Stimulated activated CD4-positive, alpha-beta T cell treated with anti-CD3 and anti-CD28 coated beads, Interleukin-12 subunit alpha, Interleukin-12 subunit beta, amount 100 ng/mL, for 48 hours (primary cell): ENCODE data around the gene CFAP74.

ENCODE experiments used
- DNase-seq, 3 donors: peaks; one replicate each; pipeline ENCODE4 v3.0.0-alpha.2; 2020; ENCODE audit warnings: low read depth in 2 of 3, low spot score in 1 of 3

The CFAP74 gene

DNA sequence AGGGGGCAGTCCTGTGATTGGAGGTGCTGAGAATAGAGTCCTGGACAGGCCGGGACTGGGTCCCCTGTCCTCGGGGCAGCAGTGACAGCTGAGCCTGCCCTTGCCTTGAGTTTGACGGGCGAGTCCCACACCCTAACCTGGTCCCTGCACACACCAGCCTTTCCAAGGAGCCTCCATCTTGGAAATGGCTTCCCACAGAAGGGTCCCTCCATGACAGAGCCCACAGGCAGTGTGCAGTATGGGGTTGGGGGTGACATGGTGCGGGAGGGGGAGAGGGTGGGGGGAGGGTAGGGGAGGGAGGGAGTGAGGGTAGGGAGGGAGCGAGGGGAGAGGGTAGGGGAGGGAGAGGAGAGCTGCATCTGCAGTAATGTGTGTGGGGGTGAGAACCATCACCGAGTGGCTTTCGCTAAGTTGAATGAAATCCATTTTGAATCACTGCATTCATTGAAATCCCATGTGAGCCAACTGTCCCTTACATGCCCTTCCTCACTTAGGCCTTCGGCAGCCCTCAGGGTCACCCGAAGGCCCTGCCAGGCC lies 74.4 kb downstream of the CFAP74 start:
- no peak for DNase-seq

GRCh38 chr1:1928231-1929101 lies 75.1 kb downstream of the CFAP74 start:
- DNase-seq = no peak

- no peak for DNase-seq
Observed at GRCh38 chr1:1927751-1928150, 75.8 kb downstream of the CFAP74 start.

DNA sequence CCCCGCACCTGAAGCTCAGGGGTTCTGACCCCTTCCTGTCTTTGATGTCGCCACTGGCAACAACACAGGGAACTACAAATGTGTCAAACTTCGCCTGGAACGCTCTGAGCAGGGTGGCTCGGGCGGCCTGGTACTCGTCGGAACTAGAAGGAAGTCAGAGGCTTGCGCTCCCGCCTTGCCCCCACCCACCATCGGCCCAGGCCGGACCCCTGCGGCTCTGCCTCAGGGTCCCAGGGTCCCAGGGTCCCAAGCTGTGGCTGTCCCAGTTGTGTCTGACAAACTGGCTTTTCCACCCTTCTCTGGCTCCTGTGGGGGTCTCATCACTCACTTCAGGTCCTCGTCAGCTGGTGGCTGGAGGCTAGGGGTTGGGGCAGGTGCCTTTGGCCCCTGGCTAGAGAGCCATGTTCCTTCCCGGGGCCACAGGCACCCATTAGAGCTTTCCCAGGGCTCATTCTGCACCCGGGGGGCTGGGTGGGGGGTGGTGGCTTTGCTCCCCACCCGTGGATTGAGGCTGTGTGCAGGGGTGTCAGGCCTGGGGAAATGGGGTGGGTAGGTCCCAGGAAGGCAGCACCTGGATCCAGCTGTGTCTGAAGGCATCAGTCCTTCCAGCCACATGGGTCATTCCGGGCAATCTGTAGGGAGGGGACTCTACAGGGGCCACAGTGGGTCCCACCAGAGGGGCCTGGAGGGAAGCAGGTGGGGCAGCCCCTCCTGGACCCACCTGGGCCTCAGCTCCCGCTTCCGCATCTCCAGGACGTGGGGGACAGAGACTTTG lies 76.5 kb downstream of the CFAP74 start:
- no peak for DNase-seq

- DNase-seq = no peak
Observed at GRCh38 chr1:1926346-1926811, 77.2 kb downstream of the CFAP74 start.

DNA sequence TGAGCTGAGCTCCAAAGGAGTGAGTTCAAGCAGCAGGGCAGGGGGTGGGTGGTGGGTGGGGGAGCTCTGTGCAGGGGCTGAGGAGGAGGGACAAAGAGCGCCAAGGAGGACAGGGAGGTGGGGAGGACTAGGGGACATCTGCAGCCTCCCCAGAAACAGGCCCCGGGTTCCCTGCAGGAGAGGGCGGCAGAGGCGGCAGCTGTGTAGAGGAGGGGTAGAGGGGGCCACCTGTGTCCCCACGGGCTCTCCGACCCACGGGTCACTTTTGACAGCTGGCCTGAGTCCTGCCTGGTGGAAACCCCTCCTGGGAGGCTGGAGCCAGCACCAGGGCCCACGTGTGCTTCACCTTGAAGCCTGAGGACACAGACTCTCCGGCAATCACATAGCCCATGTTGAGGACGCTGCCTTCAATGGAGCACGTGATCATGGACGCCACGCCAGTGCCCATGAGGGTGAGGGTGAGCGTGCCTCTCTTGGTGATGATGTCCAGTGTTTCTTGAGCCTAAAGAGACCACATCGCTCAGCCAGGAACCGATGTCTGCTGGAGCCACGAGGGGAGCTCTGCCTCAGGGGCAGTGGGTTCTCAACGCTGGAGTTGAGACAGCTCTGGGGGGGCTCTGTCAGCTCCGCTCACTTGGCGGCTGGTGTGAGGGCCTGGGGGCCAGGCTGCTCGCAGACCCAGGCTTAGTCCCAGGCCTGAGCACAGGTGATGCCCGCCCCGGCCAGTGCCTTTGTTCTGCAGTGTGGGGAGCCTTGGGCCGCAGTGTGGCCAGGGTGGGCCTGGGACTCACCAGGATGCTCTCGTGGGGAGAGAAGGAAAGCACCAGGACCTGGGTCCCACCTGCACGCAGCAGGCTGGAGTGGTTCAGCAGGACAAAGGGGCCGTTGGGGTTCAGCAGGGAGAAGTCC lies 77.9 kb downstream of the CFAP74 start:
- no peak for DNase-seq

GRCh38 chr1:1924849-1925248 lies 78.7 kb downstream of the CFAP74 start:
- DNase-seq = no peak

- DNase-seq = no peak
Observed at GRCh38 chr1:1924386-1924785, 79.2 kb downstream of the CFAP74 start.

DNA sequence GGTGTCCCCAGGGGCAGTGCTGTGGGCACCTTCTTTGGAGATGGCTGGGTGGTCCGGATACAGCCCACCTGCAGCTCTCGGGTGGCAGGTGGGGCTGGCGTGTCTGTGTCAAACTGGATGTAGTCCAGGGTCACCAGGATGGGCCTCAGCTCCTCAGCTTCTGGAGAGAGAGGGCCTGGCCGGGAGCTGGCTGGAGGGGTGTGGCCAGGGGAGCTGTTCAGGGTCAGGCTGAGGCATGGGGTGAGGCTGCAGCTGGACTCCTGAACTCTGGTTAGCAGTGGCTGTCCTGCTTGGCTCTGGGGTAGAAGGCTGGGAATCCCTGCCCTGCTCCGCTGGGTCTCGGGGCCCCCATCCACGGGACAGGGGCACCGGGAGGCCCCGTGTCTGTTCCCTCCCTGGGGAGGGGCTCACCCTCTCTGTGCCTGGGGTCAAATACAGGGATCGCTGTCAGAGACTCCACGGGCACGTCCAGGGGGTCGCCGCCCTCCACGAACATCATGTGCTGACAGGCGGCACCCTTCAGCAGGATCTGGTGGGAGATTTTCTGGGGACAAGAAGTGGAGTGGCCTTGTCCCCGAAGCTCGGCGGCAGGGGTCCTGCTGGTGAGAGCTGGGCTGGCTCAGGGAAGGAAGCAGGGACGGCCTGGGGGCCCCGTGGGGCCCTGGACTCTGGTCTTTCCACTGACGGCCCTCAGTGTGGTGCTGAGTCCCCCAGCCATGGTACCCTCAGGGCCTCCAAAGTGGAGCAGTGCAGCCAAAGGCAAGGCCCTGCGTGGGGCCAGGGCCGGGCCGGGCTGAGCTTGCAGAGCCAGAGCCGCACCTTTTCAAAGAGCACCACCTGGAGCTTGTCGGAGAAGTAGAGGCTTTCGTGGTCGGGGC lies 80.4 kb downstream of the CFAP74 start:
- no peak for DNase-seq

GRCh38 chr1:1922702-1922955 lies 81.0 kb downstream of the CFAP74 start:
- DNase-seq = no peak

- no peak for DNase-seq
Observed at GRCh38 chr1:1921901-1922701, 81.5 kb downstream of the CFAP74 start.

DNA sequence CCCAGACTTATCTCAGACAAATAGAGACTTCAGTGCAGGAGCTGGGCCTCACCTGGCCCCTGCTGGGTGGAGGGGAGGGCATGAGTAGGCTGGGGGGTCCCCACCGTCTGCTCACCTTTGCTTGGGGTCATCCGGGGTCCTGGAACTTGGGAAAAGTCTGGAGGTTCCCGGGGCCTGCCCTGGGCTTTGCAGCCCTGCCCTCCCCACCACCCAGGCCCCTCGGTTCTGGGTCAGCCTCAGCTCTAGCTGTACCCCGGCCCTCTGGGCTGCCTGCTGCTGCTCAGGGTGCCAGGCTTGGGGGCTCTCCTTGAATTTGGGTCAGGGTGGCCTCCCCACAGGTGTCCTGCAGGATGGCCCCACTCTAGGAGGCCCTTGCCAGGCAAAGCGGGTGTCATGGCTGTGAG lies 82.1 kb downstream of the CFAP74 start:
- no peak for DNase-seq

DNA sequence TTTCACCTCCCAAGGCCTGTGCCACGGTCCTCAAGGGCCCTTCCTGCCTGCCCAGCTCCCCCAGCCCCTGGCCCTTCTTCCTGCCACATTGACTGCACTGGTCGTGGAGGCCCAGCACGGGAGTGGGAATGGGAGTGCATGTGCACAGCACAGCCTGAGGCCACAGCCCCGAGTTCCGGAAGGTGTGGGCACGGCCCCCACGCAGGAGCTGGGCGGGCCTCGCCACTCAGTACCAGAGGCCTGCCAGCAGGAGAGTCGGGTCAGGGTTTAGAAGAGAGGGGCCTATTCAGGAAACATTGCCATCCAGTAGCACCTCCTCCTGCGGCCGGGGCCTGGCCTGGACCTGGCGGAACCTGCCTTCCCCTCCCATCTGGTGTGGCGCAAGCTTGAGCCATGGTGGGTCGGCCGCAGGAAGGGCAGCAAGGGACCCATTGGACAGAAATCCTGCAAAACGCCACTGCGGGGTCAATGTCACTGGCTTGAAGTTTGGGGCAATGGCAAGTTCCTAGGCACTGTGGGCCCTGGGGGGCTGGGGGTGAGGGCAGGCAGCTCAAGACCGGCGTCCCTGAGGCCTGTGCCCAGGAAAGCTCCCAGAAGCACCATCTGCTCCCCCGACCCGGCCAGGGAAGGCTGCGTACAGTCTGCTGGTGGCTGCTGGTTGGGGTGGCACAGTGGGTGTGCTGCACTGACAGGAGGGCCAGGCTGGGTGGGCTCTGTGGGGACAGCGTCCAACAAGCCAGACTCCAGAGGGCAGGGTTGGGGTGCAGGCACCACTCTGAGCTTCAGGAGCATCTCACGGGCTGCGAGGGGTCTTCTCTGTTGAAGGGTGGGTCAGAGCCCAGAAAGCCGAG lies 82.8 kb downstream of the CFAP74 start:
- DNase-seq = no peak

DNA sequence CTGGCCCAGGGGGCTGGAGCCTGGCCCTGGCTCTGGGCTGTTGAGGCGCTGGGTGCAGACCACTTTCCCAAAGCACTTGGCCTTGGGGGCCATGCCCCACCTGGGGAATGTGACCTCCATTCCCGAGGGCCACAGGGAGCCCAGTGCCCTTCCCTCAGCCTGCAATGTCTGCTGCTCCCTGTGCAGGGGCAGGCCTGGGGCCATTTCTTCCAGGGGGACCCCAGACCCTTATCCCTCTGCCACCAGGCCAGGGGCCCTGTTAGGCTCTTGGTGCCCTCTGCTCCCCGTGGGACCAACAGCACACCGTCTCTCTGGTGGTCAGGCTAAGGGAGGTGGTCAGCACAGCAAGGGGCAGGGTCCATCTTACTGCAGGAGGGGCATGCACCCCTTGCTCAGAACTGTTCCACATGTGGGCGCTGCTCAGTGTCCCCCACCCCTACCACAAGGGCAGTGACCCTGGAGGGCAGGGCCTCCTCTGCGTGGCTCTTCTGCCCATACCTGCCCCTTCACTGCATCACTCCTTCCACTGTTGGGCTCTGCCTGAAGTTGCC lies 83.5 kb downstream of the CFAP74 start:
- DNase-seq = no peak

GRCh38 chr1:1919304-1920056 lies 84.1 kb downstream of the CFAP74 start:
- DNase-seq = peak; percentile 97 to 98 (median 97)

GRCh38 chr1:1918901-1919303 lies 84.7 kb downstream of the CFAP74 start, which contains the start of gene TMEM52:
TMEM52 (minus strand) TSS chr1:1919279; CDS start chr1:1919265, 14 bp downstream.
- no peak for DNase-seq
